Neutrophil (primary cell): ENCODE measurements around the gene IL32.

Source experiments
- H3K27ac ChIP-seq: fragments of 200-600 bp; sonication (generic); 2 replicates; pipeline ENCODE4 v1.5.1; 2016; ENCODE audit warnings: mild to moderate bottlenecking, moderate library complexity
- H3K27me3 ChIP-seq: fragments of 200-600 bp; sonication (generic); 2 replicates; pipeline ENCODE4 v1.6.0; 2016; ENCODE audit warnings: mild to moderate bottlenecking
- H3K36me3 ChIP-seq: fragments of 200-600 bp; sonication (generic); 2 replicates; pipeline ENCODE4 v1.5.1; 2017
- H3K4me1 ChIP-seq, 2 experiments: fragments of 200-600 bp in 1 of 2; sonication (generic) in 1 of 2; 1 replicate in 1 of 2; 2 replicates in 1 of 2; pipeline versions ENCODE4 v1.5.1 to v1.6.1; 2013 to 2016; ENCODE audit warnings: low read depth in 1 of 2, low read length in 1 of 2, mild to moderate bottlenecking in 1 of 2, moderate library complexity in 1 of 2; ENCODE audit not compliant: control insufficient read depth in 1 of 2, insufficient read depth in 1 of 2
- H3K4me3 ChIP-seq, 2 experiments: fragments of 200-600 bp in 1 of 2; sonication (generic) in 1 of 2; 1 replicate in 1 of 2; 2 replicates in 1 of 2; pipeline ENCODE4 v1.5.1; 2013 to 2016; ENCODE audit warnings: low read depth in 1 of 2, low read length in 1 of 2, mild to moderate bottlenecking in 1 of 2, moderate library complexity in 1 of 2
- H3K9me3 ChIP-seq: fragments of 200-600 bp; sonication (generic); 2 replicates; pipeline ENCODE4 v1.5.1; 2016
- TF ChIP-seq, protein P1 (sequence below): fragments of 200-600 bp; sonication (generic); IDR thresholded peaks from 2 replicates; pipeline ENCODE4 v1.5.1; 2016; ENCODE audit warnings: antibody characterized with exemption

Gene IL32, protein sequence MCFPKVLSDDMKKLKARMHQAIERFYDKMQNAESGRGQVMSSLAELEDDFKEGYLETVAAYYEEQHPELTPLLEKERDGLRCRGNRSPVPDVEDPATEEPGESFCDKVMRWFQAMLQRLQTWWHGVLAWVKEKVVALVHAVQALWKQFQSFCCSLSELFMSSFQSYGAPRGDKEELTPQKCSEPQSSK

DNA sequence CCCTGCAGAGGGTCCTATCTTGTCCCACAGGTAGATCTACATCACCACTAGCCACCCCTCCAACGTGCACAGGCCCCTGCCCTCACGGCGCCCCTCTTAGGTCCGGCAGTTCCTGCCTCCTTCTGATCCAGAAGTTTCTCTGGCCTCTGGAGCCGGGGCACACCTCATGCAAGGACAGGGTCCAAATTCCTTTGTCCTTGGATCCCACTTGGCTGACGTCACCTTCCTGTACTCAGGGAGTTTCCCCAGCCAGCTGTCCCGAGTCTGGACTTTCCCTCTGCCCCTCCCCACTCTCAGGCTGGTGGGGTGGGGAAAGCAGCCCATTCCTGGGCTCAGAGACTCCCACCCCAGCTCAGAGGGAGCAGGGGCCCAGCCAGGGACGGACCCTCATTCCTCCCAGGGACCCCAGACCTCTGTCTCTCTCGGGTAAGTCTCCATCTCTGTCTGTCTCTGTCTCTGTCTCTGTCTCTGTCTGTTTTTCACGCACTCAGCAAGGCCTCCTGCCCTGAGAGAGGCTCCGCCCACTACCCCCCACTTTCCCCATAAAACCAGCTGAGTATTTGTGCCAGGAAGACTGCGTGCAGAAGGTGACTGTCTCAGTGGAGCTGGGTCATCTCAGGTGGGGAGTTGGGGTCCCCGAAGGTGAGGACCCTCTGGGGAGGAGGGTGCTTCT is at the start of gene IL32:
TSS of gene IL32 (plus strand) at position 572 of the 673 bp plus-strand sequence. CDS start 172 bp downstream, outside the sequence.
- H3K27ac ChIP-seq: no peak within 1 kb of the TSS
- H3K4me3 ChIP-seq: no peak within 1 kb of the TSS

DNA sequence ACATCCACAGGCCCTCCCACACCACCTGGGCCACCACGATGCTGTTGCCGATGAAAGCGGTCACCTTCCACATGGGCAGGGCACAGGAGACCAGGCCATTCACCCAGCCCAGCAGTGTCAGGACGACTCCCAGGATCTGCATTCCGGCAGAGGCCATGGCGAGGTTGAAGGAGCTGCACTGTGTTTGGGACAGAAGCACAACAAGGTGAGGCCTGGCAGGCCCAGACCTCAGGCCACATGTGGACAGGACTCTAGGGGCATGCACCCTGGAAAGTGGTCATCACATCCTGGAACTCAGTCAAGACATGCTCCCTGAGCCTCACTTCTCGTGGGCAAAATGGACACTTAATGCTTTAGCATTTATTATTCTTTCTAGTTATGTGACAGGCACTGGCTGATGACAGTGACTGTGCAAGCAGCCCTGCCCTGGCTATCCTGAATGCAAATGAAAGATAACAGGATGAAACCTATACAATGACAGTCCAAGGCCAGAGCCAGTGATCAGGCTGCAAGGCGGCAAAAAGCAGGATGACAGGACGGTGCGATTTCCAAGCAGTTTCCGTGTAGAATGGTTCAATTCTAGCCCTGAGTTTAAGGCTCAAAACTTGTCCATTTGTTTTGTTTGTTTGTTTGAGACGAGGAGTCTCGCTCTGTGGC is 49.4 kb upstream of the IL32 start:
- no peak overlapping the region for H3K4me3 ChIP-seq

More for the DNA sequence above, at the start of gene IL32:
- peaks cover 7% of the 10 kb centered on the region for H3K36me3 ChIP-seq
- TF ChIP-seq, protein P1, sequence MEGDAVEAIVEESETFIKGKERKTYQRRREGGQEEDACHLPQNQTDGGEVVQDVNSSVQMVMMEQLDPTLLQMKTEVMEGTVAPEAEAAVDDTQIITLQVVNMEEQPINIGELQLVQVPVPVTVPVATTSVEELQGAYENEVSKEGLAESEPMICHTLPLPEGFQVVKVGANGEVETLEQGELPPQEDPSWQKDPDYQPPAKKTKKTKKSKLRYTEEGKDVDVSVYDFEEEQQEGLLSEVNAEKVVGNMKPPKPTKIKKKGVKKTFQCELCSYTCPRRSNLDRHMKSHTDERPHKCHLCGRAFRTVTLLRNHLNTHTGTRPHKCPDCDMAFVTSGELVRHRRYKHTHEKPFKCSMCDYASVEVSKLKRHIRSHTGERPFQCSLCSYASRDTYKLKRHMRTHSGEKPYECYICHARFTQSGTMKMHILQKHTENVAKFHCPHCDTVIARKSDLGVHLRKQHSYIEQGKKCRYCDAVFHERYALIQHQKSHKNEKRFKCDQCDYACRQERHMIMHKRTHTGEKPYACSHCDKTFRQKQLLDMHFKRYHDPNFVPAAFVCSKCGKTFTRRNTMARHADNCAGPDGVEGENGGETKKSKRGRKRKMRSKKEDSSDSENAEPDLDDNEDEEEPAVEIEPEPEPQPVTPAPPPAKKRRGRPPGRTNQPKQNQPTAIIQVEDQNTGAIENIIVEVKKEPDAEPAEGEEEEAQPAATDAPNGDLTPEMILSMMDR: no peak
- peaks cover 40 to 45% of the 10 kb centered on the region in 2 experiments for H3K4me1 ChIP-seq
- no peaks in the 10 kb centered on the region for H3K9me3 ChIP-seq
- no peaks in the 10 kb centered on the region for H3K27me3 ChIP-seq

DNA sequence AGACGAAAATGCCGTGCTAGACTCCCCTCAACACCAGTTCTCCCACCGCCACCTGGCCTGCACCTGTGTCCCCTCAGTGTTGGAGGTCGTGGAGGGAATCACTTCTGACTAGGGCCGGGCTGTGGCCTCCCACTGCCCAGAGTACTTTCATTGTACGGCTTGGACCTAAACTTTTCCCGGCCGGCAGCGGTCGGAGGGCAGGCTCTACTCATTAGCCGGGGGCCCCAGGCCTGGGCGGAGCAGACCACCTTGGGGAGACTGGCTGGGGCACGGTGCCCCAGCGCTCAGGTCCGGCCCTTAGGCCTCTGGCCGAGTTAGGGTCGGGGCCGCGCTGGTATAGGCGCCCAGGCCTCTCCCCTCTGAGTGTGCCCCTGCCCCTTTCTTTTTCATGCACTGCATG is 48.1 kb upstream of the IL32 start:
- H3K4me1 ChIP-seq: peaks cover 36 to 51% of the 10 kb centered on the region in 2 experiments
- peaks cover 29% of the 10 kb centered on the region for H3K36me3 ChIP-seq
- TF ChIP-seq, protein P1: no peak
- H3K4me3 ChIP-seq: no peak overlapping the region
- H3K27me3 ChIP-seq: peaks cover 22% of the 10 kb centered on the region
- no peak overlapping the region for H3K27ac ChIP-seq
- no peaks in the 10 kb centered on the region for H3K9me3 ChIP-seq

More for the DNA sequence above, 49.4 kb upstream of the IL32 start:
- Histone ChIP-seq H3K27me3 (peaks cover 22% of the 10 kb centered on the region), H3K9me3 (no peaks in the 10 kb centered on the region), H3K4me1 (peaks cover 30 to 46% of the 10 kb centered on the region in 2 experiments), H3K27ac (no peak overlapping the region), H3K36me3 (peaks cover 17% of the 10 kb centered on the region)
- TF ChIP-seq, protein P1: no peak

DNA sequence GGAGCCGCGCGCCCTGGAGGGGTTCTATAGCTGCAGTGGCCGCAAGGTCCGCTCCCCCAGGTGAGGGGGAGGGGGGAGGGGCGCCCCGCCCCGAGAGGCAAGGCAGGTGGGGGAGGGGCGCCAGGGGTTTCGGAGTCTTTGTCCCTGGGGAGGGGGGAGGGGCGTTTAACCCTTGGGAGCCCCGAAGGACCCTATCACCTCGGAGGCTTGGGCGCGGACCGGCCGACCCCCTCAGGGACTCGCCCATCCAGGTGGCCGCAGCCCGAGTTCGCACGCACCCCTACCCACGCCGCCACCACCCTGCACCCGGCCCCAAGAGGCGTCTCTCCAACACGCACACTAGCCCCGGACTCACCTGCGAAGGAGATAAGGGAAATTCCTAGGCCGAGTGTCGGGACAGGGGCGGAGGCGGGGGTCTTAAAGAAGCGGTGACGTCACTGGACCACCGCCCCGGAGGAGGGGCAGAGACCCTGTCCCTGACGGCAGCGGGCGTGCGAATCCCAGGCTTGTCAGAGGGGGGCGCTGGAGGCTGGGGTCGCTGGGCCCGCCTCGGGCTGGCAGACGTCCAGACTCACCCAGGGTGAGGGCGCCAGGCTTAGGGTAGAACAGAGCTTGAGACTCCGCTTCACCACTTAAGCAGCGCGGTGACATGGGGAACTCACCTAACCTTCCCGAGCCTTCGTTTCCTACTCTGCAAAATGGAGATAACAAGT is 47.5 kb upstream of the IL32 start, which contains the start of gene CLDN6:
TSS of gene CLDN6 (minus strand) at position 390 of the 713 bp plus-strand sequence. CDS start 2,162 bp downstream, outside the sequence.
- H3K27ac ChIP-seq: peak within 1 kb of the TSS; percentile 11
- TF ChIP-seq, protein P1: peak; percentile 14
- peak within 1 kb of the TSS in 1 of 2 experiments; percentile 21 for H3K4me3 ChIP-seq
- H3K27me3 ChIP-seq: peaks cover 22% of the 10 kb centered on the region
- no peaks in the 10 kb centered on the region for H3K9me3 ChIP-seq
- H3K36me3 ChIP-seq: peaks cover 30% of the 10 kb centered on the region
- H3K4me1 ChIP-seq: peaks cover 38 to 51% of the 10 kb centered on the region in 2 experiments

DNA sequence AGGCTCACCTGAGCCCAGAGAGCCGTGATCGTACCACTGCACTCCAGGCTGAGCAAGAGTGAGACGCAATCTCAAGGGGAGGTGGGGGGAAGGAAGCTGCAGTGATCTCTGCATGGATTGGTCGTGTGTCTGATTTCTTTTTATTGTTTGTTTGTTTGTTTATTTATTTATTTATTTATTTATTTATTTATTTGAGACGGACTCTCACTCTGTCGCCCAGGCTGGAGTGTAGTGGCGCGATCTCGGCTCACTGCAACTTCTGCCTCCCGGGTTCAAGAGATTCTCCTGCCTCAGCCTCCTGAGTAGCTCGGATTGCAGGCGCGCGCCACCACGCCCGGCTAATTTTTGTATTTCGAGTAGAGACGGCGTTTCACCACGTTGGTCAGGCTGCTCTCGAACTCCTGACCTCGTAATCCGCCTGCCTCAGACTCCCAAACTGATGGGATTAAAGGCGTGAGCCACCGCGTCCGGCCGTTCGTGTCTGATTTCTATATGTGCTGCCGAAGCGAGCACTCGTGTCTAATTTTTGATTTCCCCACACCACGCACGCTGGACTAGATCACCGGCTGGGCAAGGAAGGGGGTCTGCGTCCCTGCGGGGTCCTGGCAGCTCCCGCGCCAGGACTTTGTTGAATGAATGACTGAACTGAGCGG is 45.7 kb upstream of the IL32 start:
- Histone ChIP-seq H3K36me3 (peaks cover 18% of the 10 kb centered on the region), H3K27me3 (peaks cover 22% of the 10 kb centered on the region), H3K9me3 (no peaks in the 10 kb centered on the region), H3K4me3 (peak overlapping the region; percentile 83 to 95), H3K27ac (peak overlapping the region; percentile 90), H3K4me1 (peaks cover 52 to 66% of the 10 kb centered on the region in 2 experiments)
- TF ChIP-seq, protein P1: no peak
